ENCODE results near the gene ZG16. TPM values are rescaled to one million over a fixed set of nuclear protein-coding genes. Genes with fewer than 3 reads are reported as not detected.
"Not testable (repeated sequence)": the region's sequence is repeated elsewhere in the genome, so short reads cannot be mapped to it uniquely, and the experiment has no call there.

ZG16 gene, protein sequence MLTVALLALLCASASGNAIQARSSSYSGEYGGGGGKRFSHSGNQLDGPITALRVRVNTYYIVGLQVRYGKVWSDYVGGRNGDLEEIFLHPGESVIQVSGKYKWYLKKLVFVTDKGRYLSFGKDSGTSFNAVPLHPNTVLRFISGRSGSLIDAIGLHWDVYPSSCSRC
- not detected in 2 replicates for total RNA-seq

DNA sequence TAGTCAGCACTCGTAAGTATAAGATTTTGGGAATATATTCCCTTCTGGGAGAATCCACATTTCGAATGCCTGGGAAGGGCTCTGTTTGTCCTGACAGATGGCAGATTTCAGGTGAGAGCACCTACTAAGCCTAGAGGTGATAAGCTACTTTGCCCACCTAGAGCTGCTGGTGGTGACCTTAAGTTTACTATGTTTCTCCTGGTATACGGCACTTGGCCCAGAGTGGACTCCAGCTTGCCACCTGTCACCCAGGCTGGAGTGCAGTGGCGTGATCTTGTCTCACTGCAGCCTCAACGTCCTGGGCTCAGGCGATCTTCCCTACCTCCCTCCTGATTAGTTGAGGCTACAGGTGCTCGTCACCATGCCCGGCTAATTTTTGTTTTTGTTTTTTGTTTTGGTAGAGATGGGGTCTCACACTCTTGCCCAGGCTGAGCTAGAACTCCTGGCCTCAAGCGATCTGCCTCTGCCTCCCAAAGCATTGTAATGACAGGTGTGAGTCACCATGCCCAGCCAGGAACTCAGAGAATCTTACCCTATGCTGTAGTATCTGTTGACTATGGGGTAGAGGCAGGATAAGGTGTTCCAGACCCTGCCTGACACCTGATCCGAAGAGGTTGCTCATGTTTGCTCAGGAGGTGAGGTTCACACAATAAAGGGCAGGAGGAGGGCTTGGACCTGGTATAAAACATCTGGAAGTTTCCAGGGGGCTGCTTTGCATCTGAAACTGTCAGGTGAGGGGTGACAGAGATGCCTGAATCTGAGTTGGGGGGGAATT, at the start of gene ZG16:
Gene ZG16, plus strand, starts transcription at position 681 of the 775 bp plus-strand sequence. CDS start 1,011 bp downstream, outside the sequence.
- Mint-ChIP-seq H3K4me1 (no peaks in the 10 kb centered on the region), H3K36me3 (ENCODE audit: low read depth) (no peaks in the 10 kb centered on the region), H3K4me3 (no peak within 1 kb of the TSS), H3K27ac (no peak within 1 kb of the TSS), H3K9me3 (no peaks in the 10 kb centered on the region), H3K27me3 (no peaks in the 10 kb centered on the region)
- intact Hi-C loops (cut with micrococcal nuclease): no loop called here
- ChIA-PET POLR2A (interaction anchor here (0.9 kb wide), 1 partner anchor 32 kb away, joined by 3 read pairs; the partner anchor contains the start of gene C16orf54), CTCF (no interaction called here)
- no peak for DNase-seq
- no peak for ATAC-seq (ENCODE audit: low read depth)
- TF ChIP-seq, protein P1, sequence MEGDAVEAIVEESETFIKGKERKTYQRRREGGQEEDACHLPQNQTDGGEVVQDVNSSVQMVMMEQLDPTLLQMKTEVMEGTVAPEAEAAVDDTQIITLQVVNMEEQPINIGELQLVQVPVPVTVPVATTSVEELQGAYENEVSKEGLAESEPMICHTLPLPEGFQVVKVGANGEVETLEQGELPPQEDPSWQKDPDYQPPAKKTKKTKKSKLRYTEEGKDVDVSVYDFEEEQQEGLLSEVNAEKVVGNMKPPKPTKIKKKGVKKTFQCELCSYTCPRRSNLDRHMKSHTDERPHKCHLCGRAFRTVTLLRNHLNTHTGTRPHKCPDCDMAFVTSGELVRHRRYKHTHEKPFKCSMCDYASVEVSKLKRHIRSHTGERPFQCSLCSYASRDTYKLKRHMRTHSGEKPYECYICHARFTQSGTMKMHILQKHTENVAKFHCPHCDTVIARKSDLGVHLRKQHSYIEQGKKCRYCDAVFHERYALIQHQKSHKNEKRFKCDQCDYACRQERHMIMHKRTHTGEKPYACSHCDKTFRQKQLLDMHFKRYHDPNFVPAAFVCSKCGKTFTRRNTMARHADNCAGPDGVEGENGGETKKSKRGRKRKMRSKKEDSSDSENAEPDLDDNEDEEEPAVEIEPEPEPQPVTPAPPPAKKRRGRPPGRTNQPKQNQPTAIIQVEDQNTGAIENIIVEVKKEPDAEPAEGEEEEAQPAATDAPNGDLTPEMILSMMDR (IDR thresholded peaks at IDR 0.05): no peak

GRCh38 chr16:29729116-29729521, 48.9 kb upstream of the ZG16 start:
- Mint-ChIP-seq H3K27ac (no peak overlapping the region), H3K4me3 (no peak overlapping the region), H3K27me3 (no peaks in the 10 kb centered on the region), H3K36me3 (ENCODE audit: low read depth) (no peaks in the 10 kb centered on the region), H3K9me3 (peaks cover 2% of the 10 kb centered on the region), H3K4me1 (peaks cover 27% of the 10 kb centered on the region)
- TF ChIP-seq, protein P1 (IDR thresholded peaks at IDR 0.05): no peak
- DNase-seq (no peak), ATAC-seq (ENCODE audit: low read depth) (no peak)
- ChIA-PET POLR2A (interaction anchor here (0.9 to 1.4 kb wide), 3 partner anchors 10 to 61 kb away, joined by 3 to 10 read pairs (median 6); partner anchors contain the start of gene KIF22), CTCF (interaction anchor here (0.9 to 2.0 kb wide), 5 partner anchors 9 to 61 kb away, joined by 3 to 8 read pairs (median 5); partner anchors contain the start of gene KIF22)
- intact Hi-C loops (cut with micrococcal nuclease): loop anchor here (2.0 kb wide), 1 partner anchor 18 kb away; no protein-coding TSS in a partner anchor

DNA sequence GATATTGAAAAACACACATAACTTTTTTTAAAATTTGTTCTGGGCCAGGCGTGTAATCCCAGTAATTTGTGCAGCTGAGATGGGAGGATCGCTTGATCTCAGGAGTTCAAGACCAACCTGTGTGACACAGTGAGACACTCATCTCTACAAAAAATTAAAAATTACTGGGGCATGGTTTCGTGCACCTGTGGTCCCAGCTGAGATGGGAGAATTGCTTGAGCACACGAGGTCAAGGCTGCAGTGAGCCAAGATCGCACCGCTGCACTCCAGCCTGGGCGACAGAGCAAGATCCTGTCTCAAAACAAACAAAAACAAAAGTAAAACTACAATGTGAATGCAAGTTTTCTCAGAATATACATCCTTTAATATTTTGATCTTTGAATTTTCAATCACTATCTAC, 47.4 kb upstream of the ZG16 start:
- POLR2A ChIA-PET: interaction anchor here (0.6 to 2.7 kb wide), 6 partner anchors 15 to 364 kb away, joined by 3 to 10 read pairs (median 3); partner anchors contain the start of genes MAZ and MVP
- Mint-ChIP-seq H3K36me3 (ENCODE audit: low read depth) (no peaks in the 10 kb centered on the region), H3K4me1 (peaks cover 27% of the 10 kb centered on the region), H3K27ac (no peak overlapping the region), H3K27me3 (no peaks in the 10 kb centered on the region), H3K9me3 (peaks cover 2% of the 10 kb centered on the region), H3K4me3 (peak overlapping the region; percentile 55)
- ATAC-seq (ENCODE audit: low read depth) (no peak), DNase-seq (no peak)
- intact Hi-C loops (cut with micrococcal nuclease): loop anchor here (5.0 kb wide), 1 partner anchor 62 kb away; the partner anchor contains the start of gene KIF22
- TF ChIP-seq, protein P1 (IDR thresholded peaks at IDR 0.05): no peak
- CTCF ChIA-PET: interaction anchor here (0.8 to 2.0 kb wide), 3 partner anchors 10 to 39 kb away, joined by 3 to 8 read pairs (median 5); no protein-coding TSS in a partner anchor

- H3K27ac Mint-ChIP-seq: peak overlapping the region; percentile 74
- not testable (repeated sequence) for H3K36me3 Mint-ChIP-seq (ENCODE audit: low read depth); DNase-seq; H3K9me3 Mint-ChIP-seq; H3K27me3 Mint-ChIP-seq
- CTCF ChIA-PET: interaction anchor here (0.7 to 1.3 kb wide), 2 partner anchors 31 to 333 kb away, joined by 4 to 5 read pairs; partner anchors contain the start of gene ALDOA
- peak; percentile 59 for ATAC-seq (ENCODE audit: low read depth)
- POLR2A ChIA-PET: interaction anchor here (0.6 to 2.7 kb wide), 13 partner anchors 11 to 918 kb away, joined by 3 to 10 read pairs (median 4); partner anchors contain the start of genes KIF22 and MVP
- peak overlapping the region; percentile 55 for H3K4me3 Mint-ChIP-seq
- H3K4me1 Mint-ChIP-seq: peaks cover 39% of the 10 kb centered on the region
- intact Hi-C loops (cut with micrococcal nuclease): loop anchor here (5.0 kb wide), 1 partner anchor 60 kb away; the partner anchor contains the start of gene KIF22
Measured at GRCh38 chr16:29731768-29732601, 46.1 kb upstream of the ZG16 start.

GRCh38 chr16:29734786-29735185, 43.3 kb upstream of the ZG16 start:
- DNase-seq: no peak
- TF ChIP-seq, protein P1 (IDR thresholded peaks at IDR 0.05): no peak
- ChIA-PET CTCF (no interaction called here), POLR2A (interaction anchor here (0.9 kb wide), 1 partner anchor 80 kb away, joined by 4 read pairs; no protein-coding TSS in a partner anchor)
- Mint-ChIP-seq H3K4me3 (no peak overlapping the region), H3K36me3 (ENCODE audit: low read depth) (peaks cover under 1% of the 10 kb centered on the region), H3K9me3 (peaks cover 2% of the 10 kb centered on the region), H3K27me3 (no peaks in the 10 kb centered on the region), H3K4me1 (peaks cover 59% of the 10 kb centered on the region), H3K27ac (no peak overlapping the region)
- no peak for ATAC-seq (ENCODE audit: low read depth)
- intact Hi-C loops (cut with micrococcal nuclease): loop anchor here (5.0 kb wide), 1 partner anchor 58 kb away; the partner anchor contains the start of gene KIF22
